Stimulated activated naive CD8-positive, alpha-beta T cell treated with anti-CD3 and anti-CD28 coated beads, Interleukin-15, Interleukin-2, amounts not matched to agents 100 U/mL and 50 U/mL, for 24 hours (primary cell): ENCODE data around the gene GZMB.
"Not testable (repeated sequence)": the region's sequence is repeated elsewhere in the genome, so short reads cannot be mapped to it uniquely, and the experiment has no call there.

Experiments used
- ATAC-seq: fragments of 150-1000 bp; cut with Tn5 transposase; one replicate; pipeline ENCODE4 v1.10.0; 2021
- DNase-seq: peaks from one replicate; pipeline ENCODE4 v3.0.0; 2021

Gene GZMB, protein sequence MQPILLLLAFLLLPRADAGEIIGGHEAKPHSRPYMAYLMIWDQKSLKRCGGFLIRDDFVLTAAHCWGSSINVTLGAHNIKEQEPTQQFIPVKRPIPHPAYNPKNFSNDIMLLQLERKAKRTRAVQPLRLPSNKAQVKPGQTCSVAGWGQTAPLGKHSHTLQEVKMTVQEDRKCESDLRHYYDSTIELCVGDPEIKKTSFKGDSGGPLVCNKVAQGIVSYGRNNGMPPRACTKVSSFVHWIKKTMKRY

DNA sequence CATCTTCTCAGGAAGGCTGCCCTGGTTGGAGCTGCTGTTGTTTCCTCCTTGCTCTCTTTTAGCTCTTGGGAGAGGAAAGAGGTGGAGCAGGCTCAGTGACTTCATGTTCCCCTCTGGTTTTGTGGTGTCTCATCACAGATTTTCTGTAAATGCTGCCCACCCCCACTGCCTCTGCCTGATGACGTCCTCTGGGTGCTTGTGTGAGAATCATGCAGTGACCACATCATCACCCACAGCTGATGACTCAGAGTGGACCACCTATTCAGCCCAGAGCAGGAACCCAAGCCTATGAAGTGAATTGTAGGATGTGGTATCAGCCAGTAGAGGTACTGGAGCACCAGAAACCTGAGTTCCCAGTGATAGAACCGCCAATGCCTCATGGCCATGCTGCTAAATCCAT is at the start of gene GZMB:
TSS of gene GZMB (minus strand) at position 33 of the 400 bp plus-strand sequence. CDS start at position 3, 30 bp downstream.
- DNase-seq = peak; percentile 87

DNA sequence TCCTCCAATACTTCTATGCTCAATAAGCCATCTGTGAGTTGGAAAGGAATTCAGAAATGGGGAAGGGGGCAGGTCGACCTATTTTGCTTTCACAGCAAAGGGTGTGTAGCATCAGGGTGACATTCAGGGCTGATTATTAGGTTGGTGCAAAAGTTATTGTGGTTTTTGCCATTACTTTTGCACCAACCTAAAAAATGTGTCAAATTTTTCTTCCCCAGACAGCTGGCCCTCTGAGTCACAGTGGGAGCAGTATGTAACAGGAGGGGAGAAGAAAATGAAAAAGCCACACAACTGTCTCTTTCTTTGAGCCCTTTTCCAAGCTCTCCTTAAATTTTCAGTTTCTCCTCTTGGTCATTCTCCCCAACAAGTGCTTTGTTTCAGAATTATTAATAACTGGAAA is 47.1 kb upstream of the GZMB start:
- no peak for ATAC-seq
- DNase-seq = no peak

More for the DNA sequence above, at the start of gene GZMB:
- peak; percentile 75 for ATAC-seq

DNA sequence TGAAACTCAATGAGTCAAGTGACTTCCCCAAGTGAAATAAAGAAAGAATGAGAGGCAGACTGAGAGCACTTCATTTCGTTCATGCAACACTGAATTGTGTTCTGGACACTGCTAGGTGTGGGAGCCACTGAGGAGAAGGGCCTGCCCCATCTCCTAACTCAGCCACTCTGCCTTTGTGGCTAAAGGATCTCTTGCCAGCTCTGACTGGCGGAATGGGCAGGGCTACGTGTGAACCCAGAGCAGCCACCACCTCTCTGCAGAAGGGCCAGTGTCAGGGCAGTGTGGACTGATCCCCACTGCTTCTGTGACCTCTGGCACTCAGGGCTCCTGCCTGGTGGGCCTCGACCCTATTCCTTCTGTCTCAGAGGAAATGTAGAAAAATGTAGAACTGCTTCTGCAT is 46.5 kb upstream of the GZMB start:
- ATAC-seq = no peak

DNA sequence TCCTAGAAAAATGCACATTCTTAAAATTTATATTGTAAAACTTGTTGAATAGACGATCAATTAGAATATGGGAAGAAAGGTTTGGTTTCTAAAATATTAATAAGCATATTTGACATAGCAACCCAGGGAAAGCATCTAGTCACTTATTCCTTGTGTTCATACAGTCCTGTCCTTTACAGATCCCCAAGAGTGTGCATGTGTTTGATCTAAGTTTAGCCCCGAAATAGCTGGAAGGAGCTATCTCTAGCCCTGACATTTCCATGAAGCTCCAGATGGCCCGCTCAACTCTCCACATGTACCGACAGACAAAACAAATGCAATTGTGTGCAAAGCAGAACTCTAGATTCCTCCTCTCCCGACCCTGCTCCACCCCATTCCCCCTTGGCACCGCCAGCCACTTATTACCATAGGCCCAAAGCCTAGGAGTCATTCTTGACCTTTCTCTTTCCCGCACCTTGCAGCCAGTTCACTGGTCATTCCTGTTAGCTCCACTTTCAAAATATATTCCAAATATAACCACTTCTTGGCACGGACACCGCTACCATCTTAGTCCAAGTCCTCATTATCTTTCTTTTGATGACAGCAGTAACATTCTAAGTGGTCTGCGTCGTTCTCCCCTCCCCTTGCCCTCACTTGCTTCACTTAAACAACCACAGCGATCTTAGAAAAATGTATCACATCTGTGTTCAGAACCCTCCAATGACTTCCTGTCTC is 45.4 kb upstream of the GZMB start:
- ATAC-seq (no peak), DNase-seq (no peak)

More for the DNA sequence above, 46.5 kb upstream of the GZMB start:
- no peak for DNase-seq

DNA sequence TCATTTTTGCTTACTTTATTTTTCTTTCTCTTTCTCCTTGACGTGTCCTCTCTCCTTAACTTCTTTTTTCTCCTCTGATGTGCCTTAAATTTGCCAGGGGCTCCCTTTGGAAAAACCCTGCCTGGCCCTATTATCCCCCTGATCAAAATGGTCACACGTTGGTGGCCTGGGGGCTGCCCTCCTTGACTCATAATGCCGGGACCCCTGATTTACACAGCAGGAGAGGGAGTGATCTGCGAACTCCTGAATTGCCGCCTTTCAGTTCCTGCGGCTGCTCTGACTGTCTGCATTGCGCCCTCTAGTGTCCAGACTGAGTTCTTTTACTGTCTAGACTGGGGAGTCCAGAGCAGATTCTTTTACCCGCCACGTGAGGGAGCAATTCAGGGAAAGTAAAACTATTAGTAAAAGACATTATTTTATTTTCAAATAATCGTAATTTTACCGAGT is 44.8 kb upstream of the GZMB start:
- ATAC-seq (peak; percentile 72), DNase-seq (peak; percentile 82)

DNA sequence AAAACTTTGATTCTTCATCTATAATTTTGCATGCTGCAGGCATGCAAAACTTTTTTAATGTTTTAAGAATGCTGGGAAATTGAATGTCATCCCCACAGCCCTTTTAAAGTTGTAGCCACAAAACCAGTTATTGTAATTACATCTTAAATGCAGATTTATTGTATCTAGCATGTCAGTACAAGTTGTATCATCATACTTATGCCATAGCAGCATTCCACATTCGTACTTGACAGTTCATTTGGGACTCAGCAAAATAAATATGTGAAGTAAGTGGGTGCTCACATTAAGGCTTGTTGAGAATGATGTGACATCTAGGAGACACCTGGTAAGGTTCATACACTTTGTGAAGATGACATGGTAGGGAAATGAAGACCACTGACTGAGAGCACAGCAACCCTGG is 44.0 kb upstream of the GZMB start:
- no peak for ATAC-seq
- DNase-seq = no peak

DNA sequence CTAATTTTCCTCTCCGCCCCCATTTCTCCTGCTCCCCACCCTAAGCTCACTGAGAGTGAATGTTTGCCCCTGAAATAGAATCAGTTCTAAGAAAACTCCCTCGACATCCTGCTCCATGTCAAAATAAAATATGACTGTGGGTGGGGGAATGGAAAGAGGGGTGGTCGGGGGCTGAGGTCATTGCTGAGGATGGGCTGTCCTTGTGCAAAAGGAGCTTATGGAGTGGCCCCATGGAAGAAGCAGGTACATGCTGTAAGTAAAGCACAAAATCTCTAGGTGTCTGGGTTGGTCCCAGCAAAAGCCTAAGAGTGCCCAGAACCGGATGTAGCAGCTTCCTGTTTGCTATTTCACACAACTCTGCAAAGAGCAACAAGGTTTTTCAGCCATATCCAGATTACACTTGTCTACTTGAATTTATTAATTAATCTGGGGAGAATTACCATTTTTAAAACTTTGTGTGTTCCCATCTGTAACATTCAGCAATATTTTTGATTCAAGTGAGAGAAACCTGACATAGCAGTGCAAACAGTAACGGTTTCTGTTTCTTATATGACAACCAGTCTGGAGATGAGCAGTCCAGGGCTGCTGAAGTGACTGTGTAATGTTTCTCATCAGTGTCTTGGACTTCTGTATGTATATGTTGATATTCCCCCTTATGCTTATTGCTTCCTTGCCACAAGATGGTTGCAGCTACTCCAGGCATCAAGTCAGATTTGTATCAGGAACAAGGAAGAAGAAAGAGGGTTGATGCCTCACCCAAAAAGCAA is 40.4 kb upstream of the GZMB start:
- DNase-seq (peak; percentile 60), ATAC-seq (peak; percentile 56)

DNA sequence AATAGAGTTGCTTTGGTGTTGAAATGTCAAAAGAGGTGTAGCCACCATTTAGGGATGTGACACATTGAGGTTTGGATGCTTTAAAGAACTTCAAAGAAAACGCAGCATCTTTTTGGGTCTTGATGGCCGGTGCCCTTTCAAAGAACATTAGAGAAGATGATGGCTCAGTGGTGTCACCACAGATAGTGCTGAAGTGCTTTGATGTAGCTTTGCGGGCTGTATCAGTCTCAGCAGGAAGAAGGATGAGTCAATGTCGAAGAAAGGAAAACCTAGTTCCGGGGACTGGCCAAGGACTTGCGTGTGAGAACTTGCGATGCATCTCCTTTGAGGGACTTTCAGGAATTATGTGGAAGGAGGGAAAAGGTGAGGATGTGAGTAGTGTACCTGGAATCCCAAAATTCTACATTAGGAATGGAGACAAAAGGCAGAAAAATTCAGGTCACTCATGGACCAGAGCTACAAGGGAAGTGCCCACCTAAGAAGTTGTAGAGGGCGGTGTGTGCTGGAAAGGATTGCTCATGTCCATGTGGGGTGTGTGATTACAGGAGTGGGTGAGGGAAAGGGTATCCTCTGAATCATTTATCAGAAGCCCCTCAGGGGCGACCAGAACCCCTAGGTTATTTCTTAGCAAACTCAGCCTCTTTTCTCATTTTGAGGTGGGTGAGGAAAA is 39.7 kb upstream of the GZMB start:
- peak; percentile 74 for ATAC-seq
- DNase-seq = peak; percentile 72

DNA sequence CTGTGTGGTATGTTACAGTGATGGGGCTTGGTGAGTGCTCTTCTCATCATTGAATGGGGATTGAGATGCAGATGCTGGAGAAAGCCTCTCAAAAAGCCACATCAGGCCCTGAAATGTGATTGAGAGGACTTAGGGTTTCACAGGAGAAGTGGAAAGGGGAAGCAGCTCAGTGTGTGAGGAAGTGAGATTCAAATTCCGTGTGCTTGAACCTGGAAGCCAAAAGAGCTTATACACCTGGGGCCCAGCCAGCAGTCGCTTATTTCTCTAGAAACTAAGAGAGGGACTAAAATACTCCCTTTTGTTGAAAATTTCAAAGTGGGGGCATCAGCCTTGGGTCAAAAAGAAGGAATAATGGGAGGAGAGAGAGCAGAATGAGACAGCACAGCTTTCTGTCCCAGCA is 39.1 kb upstream of the GZMB start:
- ATAC-seq = no peak
- no peak for DNase-seq

DNA sequence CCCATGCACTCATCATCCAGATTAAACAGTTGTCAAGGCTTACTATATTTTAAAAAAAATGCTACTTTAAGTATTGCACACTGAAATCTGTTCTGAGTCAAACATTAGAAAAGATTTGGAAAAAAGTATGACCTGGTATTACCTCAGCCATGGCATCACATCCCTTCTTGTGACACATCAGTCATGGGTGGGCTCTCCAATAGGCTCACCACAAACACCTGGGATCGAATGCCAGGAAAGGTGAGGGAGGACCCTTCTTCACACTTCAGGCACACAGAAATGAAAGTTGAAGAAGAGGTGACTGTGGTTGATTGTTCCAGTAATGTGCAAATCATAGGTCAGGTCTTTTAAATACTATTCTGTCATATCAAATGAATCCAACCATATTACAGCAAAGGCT is 36.6 kb upstream of the GZMB start:
- ATAC-seq = peak; percentile 39

DNA sequence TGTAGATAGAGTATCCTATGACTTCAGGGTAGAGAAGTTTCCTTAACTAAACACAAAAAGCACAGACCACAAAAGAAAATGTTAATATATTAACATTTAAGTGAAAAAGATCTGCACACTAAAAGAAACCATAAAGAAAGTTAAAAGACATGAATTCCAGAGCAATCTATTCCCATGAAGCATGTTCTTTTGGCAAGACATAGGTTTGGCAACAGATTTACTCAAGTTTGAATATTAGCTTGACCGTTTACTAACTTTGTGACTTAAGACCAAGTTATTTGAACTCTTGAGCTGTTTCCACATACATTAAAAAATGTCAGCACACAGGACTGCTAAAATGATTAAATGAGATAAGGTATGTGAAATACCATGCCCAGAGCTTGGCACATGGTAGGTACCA is 35.7 kb upstream of the GZMB start:
- DNase-seq (no peak), ATAC-seq (no peak)

More for the DNA sequence above, 36.6 kb upstream of the GZMB start:
- DNase-seq = peak; percentile 70

DNA sequence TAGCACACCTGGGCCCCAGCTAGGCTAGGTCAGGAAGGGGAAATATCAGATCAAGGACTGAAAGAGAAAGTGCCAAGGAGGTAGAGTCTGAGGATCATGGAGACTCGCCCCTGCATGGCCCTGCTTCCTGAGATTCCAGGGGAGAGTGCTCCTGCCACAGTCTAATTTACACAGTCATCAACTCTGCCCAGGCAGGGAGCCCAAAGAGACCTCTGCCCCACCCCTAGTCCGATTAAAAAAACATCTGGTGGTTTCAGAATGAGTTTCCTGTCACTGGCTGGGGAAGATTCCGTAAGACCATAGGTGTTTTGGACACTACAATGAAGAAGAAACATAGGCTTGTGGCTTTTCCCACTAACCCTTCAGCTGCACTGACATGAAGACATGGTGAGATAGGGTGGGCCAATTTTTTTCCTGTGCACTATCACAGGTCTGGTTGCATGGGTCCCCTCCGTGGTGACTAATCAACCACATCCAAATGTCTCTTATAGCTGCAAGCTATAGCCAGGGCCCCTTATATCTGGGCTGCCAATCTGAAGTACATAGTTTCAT is 31.5 kb upstream of the GZMB start:
- ATAC-seq (peak; percentile 92), DNase-seq (peak; percentile 70)

DNA sequence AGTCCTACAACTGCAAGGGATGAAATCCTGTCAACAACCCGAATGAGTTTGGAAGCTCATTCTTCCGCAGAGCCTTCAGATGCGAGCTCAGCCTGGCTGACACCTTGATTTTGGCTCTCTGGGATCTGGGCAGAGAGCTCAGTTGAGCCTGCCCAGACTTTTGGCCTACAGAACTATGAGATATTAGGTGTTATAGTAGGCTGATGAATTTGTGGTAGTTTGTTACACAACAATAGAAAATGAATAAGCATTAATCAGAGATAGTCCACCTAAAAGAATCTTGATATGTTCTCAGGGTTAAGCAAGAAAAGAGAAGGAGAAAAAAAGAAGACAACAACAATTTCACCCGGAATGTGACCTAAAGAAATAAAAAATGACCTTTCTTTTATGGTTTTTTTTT is 30.4 kb upstream of the GZMB start:
- DNase-seq = no peak

DNA sequence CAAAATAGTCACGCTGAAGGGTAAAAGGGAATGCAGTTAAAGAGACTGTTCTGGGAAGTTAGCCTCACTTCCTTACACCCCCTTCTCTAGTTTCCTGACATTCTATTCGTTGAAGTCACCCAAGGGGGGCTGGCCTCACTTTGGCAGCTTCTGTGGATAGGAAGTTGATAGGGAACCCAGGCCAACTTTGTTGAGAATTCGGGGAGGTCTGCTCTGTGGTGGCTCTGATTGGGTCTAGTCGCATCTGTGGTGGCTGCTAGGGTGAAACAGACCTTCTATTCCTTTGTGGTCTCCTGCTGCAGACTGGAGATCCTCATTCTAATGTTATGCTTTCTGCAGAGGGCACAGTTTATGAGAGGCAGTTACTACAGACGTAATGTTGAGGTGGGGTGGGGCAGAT is 28.8 kb upstream of the GZMB start:
- ATAC-seq (no peak), DNase-seq (peak; percentile 39)

More for the DNA sequence above, 30.4 kb upstream of the GZMB start:
- ATAC-seq = no peak

DNA sequence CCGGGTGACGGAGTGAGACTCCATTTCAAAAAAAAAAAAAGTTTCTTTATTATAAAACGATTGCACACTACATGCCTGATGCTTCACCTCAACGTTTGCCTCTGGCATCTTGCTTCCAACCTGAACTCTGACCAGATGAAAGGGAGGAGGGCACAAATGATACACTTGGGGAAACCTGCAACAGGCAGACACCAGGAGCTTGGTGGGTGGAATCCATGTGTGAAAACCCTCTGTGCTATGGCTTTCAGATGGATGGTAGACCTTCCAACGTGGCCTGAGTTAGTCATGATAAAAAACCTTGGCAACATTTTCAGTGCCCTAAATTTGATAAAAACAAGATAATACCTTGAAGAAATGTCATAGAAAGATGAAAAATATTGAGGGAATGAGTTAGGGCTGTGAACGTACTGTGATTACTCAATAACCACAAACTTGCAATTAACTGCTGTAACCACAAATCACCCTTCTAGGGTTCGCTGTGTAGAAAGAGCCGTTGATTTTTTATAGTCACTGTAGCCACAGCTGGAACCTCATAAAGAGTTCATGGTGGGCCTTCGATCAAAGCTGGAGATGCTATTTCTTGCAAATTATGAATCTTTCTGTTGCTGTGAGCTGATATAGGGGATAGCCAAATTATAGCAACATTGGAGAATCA is 26.1 kb upstream of the GZMB start:
- ATAC-seq (peak; percentile 63), DNase-seq (no peak)

DNA sequence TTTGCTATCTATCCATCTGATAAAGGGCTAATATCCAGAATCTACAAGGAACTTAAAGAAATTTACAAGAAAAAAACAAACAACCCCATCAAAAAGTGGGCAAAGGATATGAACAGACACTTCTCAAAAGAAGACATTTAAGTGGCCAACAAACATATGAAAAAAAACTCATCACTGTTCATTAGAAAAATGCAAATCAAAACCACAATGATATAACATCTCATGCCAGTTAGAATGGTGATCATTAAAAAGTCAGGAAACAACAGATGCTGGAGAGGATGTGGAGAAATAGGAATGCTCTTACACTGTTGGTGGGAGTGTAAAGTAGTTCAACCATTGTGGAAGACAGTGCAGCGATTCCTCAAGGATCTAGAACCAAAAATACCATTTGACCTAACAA is 14.4 kb upstream of the GZMB start:
- not testable (repeated sequence) for DNase-seq, ATAC-seq

DNA sequence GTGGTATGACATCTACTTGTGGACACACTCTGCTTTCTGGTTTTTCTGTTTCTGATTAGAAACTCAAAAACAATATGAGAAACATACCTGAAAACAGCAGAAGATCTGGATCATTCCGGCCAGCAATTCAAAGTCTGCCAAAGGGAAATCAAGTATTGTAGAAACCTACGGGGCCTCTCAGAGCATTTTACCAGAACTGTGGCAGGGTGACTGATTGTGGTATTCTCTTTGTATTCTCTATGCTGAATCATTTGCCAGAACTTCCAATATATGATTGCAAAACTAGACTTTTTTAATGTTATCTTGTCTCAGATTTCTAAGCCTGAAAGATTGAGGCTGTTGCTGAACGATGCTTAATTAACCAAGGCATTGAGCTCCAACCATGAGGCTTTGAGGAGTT is 5.9 kb upstream of the GZMB start:
- ATAC-seq (peak; percentile 78), DNase-seq (no peak)

DNA sequence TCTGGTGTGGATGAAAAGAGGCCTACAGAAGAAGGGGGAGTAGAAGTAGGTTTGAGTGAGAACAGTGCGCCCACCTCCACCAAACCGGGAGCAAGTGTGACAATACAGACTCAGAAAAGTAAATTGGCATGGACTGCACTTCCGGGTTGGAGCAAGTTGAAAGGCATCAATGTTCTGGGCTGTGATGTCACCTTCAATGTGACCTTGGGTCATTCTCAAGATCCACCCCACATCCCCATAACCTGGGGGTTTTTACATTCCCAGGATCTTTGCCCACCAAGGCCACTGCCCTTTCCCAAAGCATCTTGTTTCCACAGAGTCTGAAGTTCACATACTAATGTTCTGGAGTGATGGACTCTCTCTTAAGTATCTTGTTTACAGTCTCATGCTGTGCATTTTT is 5.3 kb upstream of the GZMB start:
- ATAC-seq = no peak

DNA sequence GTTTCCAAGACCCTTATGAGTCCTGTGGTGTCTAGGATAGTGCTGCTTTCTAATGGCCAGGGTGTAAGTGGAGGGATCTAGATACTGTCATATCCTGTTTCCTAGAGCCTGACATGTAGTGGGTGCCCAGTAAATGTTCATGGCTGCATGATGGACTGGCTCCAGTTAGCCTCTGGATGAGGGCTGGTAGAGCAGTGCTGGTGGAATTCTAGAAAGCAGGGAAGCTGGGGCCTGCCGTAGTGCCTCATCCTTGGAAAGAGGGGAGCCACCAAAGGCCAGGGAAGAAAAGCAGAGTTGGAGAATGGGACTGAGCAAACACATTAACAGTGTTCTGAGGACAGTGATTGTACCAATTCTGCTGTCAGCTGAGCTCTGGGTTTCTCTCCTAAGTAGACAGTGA is 637 bp downstream of the GZMB start:
- no peak for ATAC-seq
- no peak for DNase-seq

More for the DNA sequence above, 5.3 kb upstream of the GZMB start:
- no peak for DNase-seq

DNA sequence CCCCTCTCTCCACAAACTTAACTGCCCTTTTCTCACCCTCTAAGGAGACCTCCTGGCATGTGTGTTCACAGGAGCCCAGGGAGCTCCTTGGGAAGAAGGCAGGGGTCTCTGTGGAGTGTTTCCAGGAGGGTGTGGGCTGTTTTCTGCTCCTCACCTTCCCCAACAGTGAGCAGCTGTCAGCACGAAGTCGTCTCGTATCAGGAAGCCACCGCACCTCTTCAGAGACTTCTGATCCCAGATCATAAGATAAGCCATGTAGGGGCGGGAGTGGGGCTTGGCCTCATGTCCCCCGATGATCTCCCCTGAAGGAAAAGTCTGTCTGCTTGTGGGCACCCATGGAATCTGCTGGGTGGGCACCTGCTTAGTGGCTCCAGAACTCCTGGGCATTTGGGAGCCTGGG is 1.2 kb downstream of the GZMB start:
- DNase-seq = no peak
- ATAC-seq = no peak

DNA sequence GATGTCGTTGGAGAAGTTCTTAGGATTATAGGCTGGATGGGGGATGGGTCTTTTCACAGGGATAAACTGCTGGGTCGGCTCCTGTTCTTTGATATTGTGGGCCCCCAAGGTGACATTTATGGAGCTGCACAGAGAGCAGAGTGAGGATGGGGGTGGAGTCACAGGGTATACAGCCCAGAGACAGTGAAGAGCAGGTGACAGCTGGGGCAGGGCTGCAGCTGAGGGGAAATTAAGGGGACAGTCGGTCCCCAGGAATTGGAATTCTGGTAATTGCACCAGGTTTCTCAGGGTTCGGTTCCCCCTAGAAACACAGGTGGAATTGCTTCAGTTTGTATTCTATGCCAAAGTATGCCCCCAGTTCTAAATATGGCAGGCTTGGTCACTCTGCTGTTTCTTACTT is 1.7 kb downstream of the GZMB start:
- DNase-seq (no peak), ATAC-seq (no peak)
